Stimulated activated CD8-positive, alpha-beta memory T cell treated with anti-CD3 and anti-CD28 coated beads, Interleukin-15, amount 100 ng/mL, for 1 hour (primary cell): ENCODE measurements around the gene B4GALT1.
"Not testable (repeated sequence)": the region's sequence is repeated elsewhere in the genome, so short reads cannot be mapped to it uniquely, and the experiment has no call there.

Experiments
- DNase-seq: peaks from one replicate; pipeline ENCODE4 v3.0.0-alpha.2; 2020; ENCODE audit warnings: low read depth

The B4GALT1 gene

DNA sequence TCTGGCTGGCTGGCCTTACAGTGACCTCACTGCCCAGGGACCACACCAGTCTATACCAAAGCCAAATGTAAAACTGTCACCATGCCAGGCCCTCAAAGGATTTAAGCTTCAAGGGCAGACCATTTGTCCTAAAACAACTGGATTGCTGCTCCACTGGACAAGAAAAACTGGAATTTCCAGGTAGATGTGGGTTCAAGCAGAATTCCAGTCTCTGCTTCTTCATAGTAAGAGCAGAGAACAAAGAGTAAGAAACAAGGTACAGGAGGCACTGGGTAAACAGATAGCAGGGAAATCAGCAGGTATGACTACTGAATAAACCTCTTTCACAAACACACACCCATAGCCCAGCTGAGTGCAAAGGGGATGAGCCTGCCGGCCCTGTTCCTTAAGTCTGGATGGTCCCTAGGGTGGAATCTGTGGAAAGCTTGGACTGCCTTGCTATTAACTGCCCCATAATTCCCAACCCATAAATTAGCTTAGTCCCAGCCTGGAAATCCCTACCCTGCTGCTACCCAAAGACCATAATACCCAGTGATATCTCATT lies 5.5 kb downstream of the B4GALT1 start:
- DNase-seq: no peak

DNA sequence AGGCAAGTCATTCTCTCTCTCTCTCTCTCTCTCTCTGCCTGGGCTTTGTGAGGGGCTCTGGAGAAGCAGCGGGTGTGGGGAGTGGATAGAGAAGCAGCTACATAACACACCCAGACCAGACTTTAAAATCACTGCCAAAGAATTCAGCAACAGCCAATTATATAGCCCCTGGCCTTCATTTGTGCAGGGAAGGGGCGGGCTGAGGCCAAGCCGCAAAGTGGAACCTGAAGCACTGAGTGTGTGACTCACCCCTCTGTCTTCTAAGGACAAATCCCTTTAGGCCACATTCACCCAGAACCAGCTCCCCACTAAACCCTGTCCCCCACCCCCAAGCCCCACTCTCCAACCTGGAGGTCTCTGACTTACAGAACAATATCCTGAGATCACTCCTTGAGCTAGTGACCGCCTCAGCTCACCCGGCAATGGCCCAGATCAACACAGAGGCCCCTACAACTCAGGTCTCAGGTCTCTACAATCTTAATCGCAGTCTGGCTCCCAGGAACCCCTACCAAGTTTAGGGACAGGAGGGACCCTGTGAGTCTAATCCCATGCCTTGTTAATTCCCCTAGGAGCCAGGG lies 6.0 kb downstream of the B4GALT1 start:
- no peak for DNase-seq

DNA sequence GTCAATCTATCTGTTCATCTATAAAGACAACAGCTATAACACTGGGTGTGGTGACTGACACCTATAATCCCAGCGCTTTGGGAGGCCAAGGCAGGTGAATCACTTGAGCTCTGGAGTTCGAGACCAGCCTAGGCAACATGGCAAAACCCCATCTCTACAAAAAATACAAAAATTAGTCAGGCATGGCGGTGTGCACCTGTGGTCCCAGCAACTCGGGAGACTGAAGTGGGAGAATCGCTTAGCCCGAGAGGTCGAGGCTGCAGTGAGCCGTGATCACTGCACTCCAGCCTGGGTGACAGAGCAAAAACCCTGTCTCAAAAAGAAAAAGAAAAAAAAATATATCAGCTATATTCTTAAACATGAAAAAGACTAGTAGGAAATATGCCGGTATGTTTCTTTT lies 6.7 kb downstream of the B4GALT1 start:
- not testable (repeated sequence) for DNase-seq

DNA sequence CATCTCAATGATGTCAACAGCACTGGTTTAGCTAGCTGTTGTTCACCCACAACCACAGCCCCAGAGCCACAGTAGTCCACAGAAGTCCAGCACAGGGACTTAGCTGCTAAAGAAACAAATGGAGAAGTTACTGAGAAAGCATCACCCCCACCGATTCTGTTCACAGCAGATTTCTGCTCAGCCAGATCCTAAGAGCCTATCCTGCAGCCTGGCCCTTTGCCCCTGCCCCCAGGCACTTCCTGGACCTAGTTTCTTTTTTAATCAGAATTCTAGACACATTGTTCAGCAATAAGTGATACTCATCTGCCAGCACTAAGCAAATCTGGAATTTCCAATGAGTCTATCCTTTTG lies 7.4 kb downstream of the B4GALT1 start:
- DNase-seq: no peak

DNA sequence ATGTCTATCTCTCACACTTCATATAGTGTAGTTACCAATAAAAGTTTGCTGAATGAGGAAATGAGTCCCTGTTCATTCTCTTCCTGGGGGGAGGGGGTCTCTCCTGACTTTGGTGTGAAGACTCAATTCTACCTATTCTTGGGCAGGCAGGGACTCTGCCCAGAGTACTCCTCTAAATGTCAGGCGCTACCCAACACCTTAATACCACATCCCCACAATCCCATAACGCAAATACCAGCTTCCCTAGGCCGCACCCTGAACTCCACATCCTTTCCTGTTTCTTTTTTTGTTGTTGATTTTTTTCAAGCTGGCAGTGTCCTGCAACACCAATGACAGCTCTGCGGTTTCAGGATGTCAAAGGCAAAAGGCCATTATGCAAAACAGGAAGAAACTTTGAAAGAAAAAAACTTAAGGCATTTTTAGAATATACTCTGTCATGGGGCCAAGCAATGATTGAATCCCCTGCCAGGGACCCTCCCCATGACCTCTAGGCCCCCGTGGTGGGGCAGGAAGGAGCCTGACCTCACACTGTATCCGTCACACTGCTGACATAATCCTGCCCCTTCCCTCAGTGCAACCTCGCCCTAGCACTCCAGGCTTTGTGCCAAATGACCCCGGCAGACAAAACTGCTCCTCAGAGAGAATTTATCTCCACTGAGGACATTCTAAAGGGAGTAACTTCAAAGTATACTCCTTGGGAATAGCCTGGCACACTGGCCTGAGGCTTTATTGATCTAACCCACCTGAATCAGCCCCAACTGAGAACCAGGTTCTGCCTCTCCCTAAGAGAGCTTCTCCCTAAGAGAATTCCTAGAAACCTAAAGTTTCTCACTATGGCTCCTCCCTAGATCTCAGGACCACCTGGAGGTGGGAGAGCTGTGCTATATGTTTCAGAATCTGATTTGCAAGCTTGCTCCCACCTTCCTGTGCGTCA lies 8.0 kb downstream of the B4GALT1 start:
- DNase-seq: no peak

DNA sequence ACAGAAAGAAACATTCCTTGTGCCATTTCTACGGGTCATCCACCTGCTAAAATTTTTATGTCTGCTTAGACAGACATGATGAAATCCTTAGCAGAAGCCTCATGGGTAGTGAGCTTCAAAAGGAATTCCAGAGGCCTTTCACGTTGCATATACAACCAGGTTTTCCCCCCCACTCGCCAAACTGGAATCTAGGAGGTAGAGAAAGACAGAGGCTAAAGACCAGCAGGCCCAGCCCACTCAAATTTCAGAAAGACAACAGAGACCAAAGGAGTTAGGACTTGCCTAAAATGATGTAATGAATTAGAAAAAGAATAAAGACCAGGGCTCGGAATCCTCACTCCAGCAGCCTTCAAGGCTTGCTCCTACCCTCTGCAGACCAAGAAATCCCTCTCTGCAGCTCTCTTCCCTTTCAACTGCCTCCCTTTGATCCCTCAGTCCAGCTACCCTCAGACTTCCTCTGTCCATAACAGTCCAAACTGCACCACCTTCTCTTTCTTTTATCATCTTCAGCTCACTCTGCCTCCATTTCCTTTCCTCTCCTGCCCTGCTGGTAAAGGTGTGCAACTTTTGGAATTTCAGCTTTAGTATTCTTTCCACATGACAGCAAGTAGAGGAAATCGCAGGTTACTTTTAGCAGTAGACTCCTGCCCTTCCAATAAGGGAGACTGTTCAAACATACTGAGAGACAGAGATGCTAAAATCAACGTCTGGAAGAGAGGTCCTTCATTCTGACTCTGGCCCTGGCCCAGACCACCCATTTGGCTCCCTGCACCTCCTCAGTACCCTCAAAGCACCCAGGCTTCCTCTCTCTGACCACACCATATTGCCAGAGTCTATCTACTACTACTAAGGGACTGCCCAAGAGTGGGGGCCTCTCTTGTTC lies 8.9 kb downstream of the B4GALT1 start:
- no peak for DNase-seq

DNA sequence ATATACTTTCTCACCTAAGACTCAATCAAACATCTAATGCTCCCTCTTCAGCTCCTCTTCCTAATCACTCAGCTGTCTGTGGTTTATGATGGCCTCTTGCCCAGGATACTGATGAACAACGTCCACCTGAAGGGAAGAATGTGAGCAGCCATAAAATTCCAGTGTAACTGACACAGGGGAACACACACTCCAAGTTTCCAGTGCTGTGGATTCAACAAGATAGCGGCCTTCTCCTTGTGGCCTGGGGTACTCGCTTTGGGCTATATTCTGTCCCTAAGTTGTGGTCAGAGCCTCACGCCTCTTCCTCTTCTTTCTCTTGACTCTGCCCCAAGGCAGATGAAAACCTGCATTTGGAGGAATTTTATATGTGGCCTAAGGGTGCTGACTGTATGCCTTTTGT lies 11.7 kb downstream of the B4GALT1 start:
- no peak for DNase-seq

DNA sequence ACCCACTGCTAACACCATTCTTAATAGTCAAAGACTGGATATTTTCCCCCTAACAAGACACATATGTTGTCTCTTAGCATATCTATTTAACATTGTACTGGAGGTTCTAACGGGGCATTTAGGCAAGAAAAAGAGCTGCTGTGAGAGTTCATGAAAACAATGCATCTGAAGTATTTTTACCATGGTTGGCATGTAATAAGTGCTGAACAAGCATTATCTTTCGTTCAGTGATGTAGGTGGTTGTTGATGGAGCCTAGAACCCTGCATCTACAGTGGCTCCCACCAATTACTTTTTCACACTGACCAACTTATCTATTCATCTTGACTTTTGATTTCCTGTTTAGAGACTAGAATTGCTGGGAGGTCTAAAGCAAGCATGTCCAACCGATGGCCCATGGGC lies 12.8 kb downstream of the B4GALT1 start:
- no peak for DNase-seq

DNA sequence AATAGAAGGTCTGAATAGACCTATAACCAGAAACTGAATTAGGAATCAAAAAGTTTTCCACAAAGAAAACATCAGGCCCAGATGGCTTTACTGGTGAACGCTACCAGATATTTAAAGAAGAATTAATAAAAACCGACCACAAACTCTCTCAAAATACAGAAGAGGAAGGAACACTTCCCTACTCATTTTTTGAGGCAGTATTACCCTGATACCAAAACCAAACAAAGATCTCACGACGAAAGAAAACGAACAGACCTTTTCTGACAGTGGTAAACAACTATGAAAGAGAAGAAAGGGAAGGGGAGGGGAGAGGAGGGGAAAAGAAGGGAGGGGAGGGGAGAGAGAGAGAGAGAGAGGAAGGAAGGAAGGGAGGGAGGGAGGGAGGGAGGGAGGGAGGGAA lies 13.5 kb downstream of the B4GALT1 start:
- DNase-seq: no peak

DNA sequence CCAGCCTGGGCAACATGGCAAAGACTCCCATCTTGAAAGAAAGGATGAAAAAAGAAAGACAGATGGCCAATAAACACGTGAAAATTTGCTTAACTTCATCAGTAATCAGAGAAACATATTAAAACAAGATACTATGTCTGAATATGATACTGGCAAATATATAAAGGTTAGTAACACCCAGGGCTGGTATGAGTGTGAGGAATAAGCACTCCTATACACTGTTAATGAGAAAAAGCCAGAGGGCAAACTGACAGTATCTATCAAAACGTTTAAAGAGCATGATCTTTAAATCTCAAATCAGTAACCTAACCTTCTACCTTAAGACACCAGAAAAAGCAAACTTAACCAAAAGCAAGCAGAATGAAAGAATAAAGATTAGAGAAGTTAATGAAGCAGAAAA lies 14.1 kb downstream of the B4GALT1 start:
- no peak for DNase-seq

DNA sequence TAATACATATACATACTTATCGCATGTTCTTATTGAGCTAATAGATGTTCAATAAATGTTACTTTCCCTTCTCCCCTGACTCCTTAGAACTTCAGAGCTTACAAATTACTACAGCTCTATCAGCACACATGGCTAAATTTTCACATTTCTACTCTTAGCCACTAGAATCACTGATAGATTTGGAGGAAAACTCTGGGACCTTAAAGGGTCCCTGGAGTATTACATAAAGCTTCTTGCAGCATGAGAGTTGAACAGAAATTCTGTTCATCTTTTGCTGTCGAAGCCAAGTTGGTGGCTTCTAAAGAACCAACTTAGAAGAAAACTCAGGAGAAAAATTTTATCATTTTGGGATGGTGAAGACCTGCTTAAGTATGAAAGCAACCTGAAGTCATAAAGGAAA lies 15.5 kb downstream of the B4GALT1 start:
- DNase-seq: no peak

DNA sequence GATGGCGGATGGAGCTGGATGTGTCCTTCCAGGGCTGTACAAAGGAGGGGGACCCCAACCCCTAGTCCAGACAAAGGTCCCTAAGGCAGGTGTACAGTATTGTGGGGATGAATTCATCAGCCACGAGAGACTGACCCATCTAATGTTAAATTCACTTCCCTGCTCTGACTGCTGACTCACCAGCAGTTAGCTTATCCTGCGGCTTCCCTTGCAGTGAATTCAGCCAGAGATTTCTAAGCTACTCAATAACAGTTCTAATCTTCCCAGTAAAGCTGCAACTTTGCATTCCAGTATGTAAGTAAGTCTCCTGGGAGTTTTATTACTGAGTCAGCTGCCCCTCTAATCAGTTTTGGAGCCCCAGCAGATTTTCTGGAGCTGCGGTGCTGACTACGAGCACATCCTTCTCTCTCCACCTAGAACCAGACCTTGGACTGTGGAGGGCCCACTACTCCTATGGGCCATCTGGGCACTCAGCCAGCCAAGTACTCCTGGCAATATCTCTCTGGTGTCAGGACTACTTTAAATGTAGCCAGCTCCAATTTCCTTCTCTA lies 16.1 kb downstream of the B4GALT1 start:
- no peak for DNase-seq

DNA sequence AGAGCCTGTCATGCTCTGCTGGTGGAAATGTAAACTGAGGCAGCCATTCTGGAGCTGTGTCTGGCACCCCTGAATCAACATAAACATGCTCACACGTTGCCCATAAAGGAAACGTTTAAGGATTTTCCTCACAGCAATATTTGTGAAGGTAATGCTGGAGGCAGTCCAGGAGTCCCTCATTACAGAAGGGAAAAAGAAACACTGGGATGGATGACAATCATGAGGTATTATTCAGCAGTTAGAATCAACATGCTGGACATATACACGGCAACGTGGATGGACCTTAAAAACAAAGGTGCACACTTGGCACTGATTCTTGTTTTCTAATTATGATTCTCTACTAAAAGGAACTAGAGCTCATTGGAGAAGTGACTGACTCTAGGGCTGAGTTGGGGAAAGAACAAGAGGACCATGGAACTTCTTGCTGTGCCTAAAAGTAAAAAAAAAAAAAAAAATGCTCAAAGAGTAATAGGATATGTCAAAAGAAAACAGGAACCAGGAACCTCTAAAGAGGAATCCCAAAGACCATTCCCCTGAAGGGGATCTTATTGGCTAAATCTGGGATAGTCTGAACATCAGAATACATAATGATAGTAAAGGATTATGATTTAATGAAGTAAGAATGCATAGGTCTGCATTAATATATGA lies 18.6 kb downstream of the B4GALT1 start:
- DNase-seq: no peak

DNA sequence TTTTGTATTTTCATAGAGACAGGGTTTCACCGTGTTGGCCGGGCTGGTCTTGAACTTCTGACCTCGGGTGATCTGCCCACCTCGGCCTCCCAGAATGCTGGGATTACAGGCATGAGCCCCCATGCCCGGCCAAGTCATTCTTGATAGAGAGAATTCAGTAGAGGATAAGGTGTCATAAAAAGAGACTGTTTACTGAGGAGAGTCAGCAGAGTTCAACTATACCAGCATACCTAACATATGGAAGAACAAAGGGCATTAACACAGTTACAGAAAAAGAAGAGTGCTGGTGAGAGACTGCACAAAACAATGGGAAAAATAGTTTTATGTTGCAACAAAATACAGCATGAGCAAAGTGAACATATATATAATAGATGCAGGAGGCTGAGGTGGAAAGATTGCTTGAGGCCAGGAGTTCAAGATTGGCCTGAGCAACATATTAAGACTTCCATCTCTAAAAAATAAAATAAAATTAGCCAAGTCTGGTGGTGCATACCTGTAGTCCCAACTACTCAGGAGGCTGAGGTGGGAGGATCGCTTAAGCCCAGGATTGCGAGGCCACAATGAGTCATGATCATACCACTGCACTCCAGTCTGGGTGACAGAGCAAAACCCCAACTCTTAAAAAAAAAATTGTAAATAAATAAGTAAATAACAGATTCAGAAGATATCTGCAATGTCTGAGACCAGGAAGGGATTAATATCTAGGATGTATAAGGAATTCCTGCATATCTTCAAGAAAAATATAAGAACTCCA lies 19.5 kb downstream of the B4GALT1 start:
- DNase-seq: no peak

DNA sequence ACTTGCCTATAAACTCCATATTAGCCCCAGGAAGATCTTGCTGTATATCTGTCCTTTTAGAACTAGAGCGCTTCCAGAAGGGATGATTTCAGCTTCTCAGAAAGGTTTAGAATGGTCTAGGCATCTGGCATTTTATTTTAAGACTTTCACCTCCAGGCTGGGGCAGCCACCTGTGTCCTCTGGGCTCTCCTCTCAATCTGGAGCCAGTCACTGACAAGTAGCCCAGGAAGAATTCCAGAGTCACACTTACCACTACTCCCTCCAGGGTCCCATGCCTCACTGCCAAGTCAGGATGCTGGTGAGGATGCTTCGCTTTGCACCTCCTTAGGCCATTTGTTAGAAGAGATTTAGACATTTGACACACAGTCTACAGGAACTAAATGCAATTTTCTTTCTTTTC lies 20.8 kb downstream of the B4GALT1 start:
- DNase-seq: no peak

DNA sequence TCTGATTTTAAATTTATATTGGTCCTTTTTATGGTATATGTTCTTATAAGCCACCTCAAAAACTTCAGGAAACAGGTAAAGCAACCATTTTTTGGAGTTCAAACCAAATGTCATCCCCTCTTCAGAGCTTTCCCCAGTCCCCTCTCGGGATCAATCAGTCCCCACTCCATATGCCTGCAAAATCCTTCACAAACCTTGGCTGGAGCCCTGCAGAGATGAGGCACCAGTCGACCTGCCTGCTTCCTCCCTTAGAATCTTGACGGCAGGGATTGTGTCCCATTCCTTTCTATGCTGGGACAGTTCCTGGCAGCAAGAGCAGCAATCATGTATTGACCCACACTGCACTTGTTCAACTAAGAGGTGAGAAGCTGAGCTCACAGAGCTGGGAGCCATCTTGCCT lies 22.6 kb downstream of the B4GALT1 start:
- no peak for DNase-seq

DNA sequence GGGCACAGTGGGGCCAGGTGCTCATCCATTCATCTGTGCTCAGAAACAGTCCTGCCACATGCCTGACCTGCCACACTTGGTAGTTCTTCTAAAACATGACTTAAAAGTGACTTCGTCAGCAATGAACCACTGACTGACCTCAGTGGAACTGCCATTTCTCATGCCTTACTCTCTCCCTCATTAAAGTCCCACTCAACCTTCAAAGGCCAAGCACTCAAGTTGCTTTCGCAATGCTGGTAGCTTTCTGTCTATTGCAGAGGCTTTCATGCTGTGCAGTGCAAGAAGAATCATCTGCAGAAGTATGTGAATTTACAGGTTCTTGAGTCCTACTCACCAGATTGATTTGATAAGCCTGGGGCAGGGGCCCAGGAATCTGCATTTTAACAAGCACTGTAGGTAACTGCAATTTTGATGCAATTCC lies 23.9 kb downstream of the B4GALT1 start:
- DNase-seq: no peak

DNA sequence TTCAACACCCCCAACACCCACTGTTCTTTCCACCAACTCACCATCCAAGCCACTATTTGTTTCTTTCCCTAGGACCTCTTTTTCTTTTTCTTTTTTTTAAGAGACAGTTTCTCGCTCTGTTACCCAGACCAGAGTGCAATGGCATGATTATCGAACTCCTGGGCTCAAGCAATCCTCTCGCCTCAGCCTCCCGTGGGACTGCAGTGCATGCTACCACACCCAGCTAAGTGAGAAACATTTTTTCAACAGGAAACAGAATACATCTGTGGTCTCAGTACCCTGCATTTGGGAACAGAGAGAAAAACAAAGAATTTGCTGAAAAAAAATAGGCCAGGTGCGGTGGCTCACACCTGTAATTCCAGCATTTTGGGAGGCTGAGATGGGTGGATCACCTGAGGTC lies 24.6 kb downstream of the B4GALT1 start:
- no peak for DNase-seq

DNA sequence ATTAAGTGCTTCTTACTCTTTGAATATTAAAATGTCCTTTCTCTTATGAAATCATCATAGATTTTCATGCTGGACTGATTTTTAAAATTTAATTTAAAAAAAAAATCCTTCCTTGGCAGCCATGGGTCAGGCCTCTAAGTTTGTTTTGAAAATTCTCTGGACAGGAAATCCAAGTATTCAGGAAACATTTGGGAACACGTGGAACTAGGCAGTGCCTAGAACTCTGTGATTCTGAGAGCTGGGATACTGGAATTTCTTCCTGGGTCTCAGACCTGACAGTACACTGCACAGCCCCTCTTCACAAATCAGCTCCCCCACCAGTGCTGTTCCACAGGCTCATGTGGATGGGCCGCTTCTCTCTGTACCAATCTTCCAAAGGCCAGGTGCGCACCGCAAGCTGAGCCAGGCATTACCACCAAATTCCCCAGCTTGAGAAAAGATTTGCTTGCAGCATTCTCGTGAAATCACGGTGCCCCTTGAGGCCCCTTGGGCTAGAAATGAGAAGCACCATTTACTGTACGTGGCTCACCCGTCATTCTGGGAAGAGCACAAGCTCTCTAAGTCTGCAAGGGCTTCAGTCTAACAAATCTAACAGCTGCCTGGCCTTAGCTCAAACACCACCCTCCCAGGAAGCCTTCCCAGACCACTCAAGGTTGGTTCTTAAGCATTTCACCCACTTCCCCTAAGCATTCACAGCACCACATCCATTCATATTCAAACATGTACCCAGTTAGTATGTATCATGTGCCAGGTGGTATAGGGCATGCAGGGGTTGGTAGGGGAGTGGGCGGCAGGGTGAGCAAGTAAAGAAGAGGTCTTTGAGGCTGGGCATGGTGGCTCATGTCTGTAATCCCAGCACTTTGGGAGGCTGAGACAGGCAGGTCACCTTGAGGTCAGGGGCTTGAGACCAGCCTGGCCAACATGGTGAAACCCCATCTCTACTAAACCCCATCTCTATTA lies 26.5 kb downstream of the B4GALT1 start:
- no peak for DNase-seq
